H1 (cell line): ENCODE data around the gene ITSN1. TPM values are rescaled to one million over a fixed set of nuclear protein-coding genes. Genes with fewer than 3 reads are reported as not detected.

Experiments
- CTCF ChIA-PET: fragments of 300-600 bp; sonication (Branson Sonifier 250); formaldehyde crosslinking; loops from one replicate; lab custom pipeline; 2021; ENCODE audit not compliant: partially characterized antibody; lab: Charles Lee
- POLR2A ChIA-PET: fragments of 300-600 bp; sonication (Branson Sonifier 250); formaldehyde crosslinking; loops from one replicate; lab custom pipeline; 2021; ENCODE audit warnings: inconsistent platforms; ENCODE audit not compliant: partially characterized antibody; lab: Charles Lee
- DNase-seq, 2 experiments: peaks; one replicate each; pipeline versions ENCODE4 v3.0.0 to v3.0.0-alpha.2; 2010 to 2022; ENCODE audit warnings: low spot score in 2 of 2, low read depth in 1 of 2, mixed read lengths in 1 of 2
- FAIRE-seq: peaks from 2 replicates; lab custom pipeline; 2011; peaks lifted over from hg19 to GRCh38; lab: Jason Lieb, UNC
- H2AFZ ChIP-seq: 2 replicates; pipeline ENCODE4 v1.8.1; 2012; ENCODE audit warnings: low read length, inconsistent platforms
- H2AK5ac ChIP-seq: 2 replicates; pipeline ENCODE4 v1.6.1; 2013; ENCODE audit warnings: low read depth, low read length
- H2BK120ac ChIP-seq: replicated peaks from 2 replicates; pipeline ENCODE3; 2013; ENCODE audit warnings: low read depth, low read length, inconsistent platforms
- H2BK12ac ChIP-seq: 2 replicates; pipeline ENCODE4 v1.6.1; 2013; ENCODE audit warnings: low read depth, low read length
- H2BK15ac ChIP-seq: 2 replicates; pipeline ENCODE4 v1.6.1; 2013; ENCODE audit warnings: low read length
- H2BK20ac ChIP-seq: 2 replicates; pipeline ENCODE4 v1.6.1; 2013; ENCODE audit warnings: low read length
- H2BK5ac ChIP-seq: 2 replicates; pipeline ENCODE4 v1.6.1; 2013; ENCODE audit warnings: low read depth, low read length
- H3K14ac ChIP-seq: 2 replicates; pipeline ENCODE4 v1.6.1; 2013; ENCODE audit warnings: inconsistent platforms; ENCODE audit not compliant: insufficient read length
- H3K18ac ChIP-seq: 2 replicates; pipeline ENCODE4 v1.6.1; 2013; ENCODE audit warnings: low read length; ENCODE audit errors: extremely low read depth
- H3K23ac ChIP-seq: 2 replicates; pipeline ENCODE4 v1.6.1; 2013; ENCODE audit warnings: inconsistent platforms; ENCODE audit not compliant: insufficient read length
- H3K23me2 ChIP-seq: 2 replicates; pipeline ENCODE4 v1.6.1; 2013; ENCODE audit warnings: low read depth, low read length
- H3K27ac ChIP-seq: 2 replicates; pipeline ENCODE4 v1.6.1; 2011; ENCODE audit warnings: low read depth, low read length, inconsistent platforms
- H3K27me3 ChIP-seq, 4 experiments: replicated peaks in 1 of 4; 1 replicate in 1 of 4; 2 replicates in 3 of 4; pipeline versions ENCODE4 v1.6.1 to v1.8.1; 2011 to 2013; ENCODE audit warnings: low read length in 3 of 4, mild to moderate bottlenecking in 3 of 4, inconsistent platforms in 2 of 4, mixed read lengths in 2 of 4, moderate library complexity in 1 of 4; ENCODE audit not compliant: control insufficient read depth in 3 of 4, insufficient read depth in 3 of 4; ENCODE audit errors: extremely low read depth in 1 of 4
- H3K36me3 ChIP-seq, 4 experiments: 2 replicates each; pipeline versions ENCODE4 v1.6.1 to v1.8.1; 2011 to 2013; ENCODE audit warnings: mild to moderate bottlenecking in 4 of 4, low read length in 3 of 4, moderate library complexity in 2 of 4, control low read depth in 1 of 4, inconsistent platforms in 1 of 4; ENCODE audit not compliant: insufficient read depth in 4 of 4, control insufficient read depth in 2 of 4
- H3K4ac ChIP-seq: replicated peaks from 2 replicates; pipeline ENCODE3; 2013; ENCODE audit warnings: low read length, low read depth, mixed read lengths, inconsistent platforms; ENCODE audit not compliant: insufficient read length
- H3K4me1 ChIP-seq, 4 experiments: replicated peaks in 1 of 4; 1 replicate in 1 of 4; 2 replicates in 3 of 4; pipeline versions ENCODE4 v1.6.1 to v1.8.1; 2011 to 2013; ENCODE audit warnings: low read length in 3 of 4, inconsistent platforms in 2 of 4, mixed read lengths in 1 of 4; ENCODE audit not compliant: insufficient read depth in 4 of 4, control insufficient read depth in 3 of 4
- H3K4me2 ChIP-seq, 2 experiments: 2 replicates each; pipeline versions ENCODE4 v1.6.1 to v1.8.1; 2011 to 2013; ENCODE audit warnings: low read depth in 2 of 2, low read length in 2 of 2, control low read depth in 1 of 2, inconsistent platforms in 1 of 2, mild to moderate bottlenecking in 1 of 2; ENCODE audit not compliant: insufficient read depth in 1 of 2
- H3K4me3 ChIP-seq, 4 experiments: fragments of 200-600, 300-600 bp in 1 of 4; sonication (generic), shearing (Covaris generic), sonication (Bioruptor Twin) in 1 of 4; 2 replicates each; pipeline versions ENCODE4 v1.5.1 to v1.8.1; 2011 to 2016; ENCODE audit warnings: low read length in 4 of 4, low read depth in 3 of 4, control low read depth in 2 of 4, inconsistent platforms in 2 of 4, mild to moderate bottlenecking in 2 of 4, mixed read lengths in 1 of 4, moderate library complexity in 1 of 4; ENCODE audit not compliant: insufficient read depth in 2 of 4; ENCODE audit errors: extremely low read depth in 1 of 4
- H3K56ac ChIP-seq: replicated peaks from 2 replicates; pipeline ENCODE3; 2013; ENCODE audit warnings: low read depth, mild to moderate bottlenecking, mixed read lengths, low read length, inconsistent platforms; ENCODE audit not compliant: insufficient read length
- H3K79me1 ChIP-seq: 2 replicates; pipeline ENCODE4 v1.6.1; 2013; ENCODE audit warnings: low read depth, low read length, control low read depth
- H3K79me2 ChIP-seq, 2 experiments: 2 replicates each; pipeline versions ENCODE4 v1.6.1 to v1.8.1; 2012 to 2013; ENCODE audit warnings: low read length in 2 of 2, mild to moderate bottlenecking in 2 of 2, inconsistent platforms in 1 of 2; ENCODE audit not compliant: insufficient read depth in 2 of 2, control insufficient read depth in 1 of 2
- H3K9ac ChIP-seq, 4 experiments: replicated peaks in 1 of 4; 1 replicate in 1 of 4; 2 replicates in 3 of 4; pipeline versions ENCODE4 v1.6.1 to v1.8.1; 2011 to 2013; ENCODE audit warnings: low read depth in 3 of 4, low read length in 3 of 4, control low read depth in 2 of 4, mild to moderate bottlenecking in 2 of 4, moderate library complexity in 2 of 4, inconsistent platforms in 1 of 4; ENCODE audit errors: extremely low read depth in 1 of 4
- H3K9me3 ChIP-seq, 2 experiments: 2 replicates each; pipeline versions ENCODE4 v1.6.1 to v1.8.1; 2012 to 2013; ENCODE audit warnings: mild to moderate bottlenecking in 2 of 2, moderate library complexity in 2 of 2, control low read depth in 1 of 2, inconsistent platforms in 1 of 2, low read depth in 1 of 2, low read length in 1 of 2, mixed read lengths in 1 of 2; ENCODE audit not compliant: insufficient read depth in 2 of 2
- H4K20me1 ChIP-seq, 2 experiments: replicated peaks in 1 of 2; 2 replicates each; pipeline versions ENCODE3 to v1.8.1; 2011 to 2013; ENCODE audit warnings: inconsistent platforms in 2 of 2, low read length in 2 of 2, mild to moderate bottlenecking in 1 of 2; ENCODE audit not compliant: insufficient read depth in 2 of 2, control insufficient read depth in 1 of 2
- H4K5ac ChIP-seq: 2 replicates; pipeline ENCODE4 v1.6.1; 2013; ENCODE audit warnings: low read length, low read depth, mixed read lengths, inconsistent platforms; ENCODE audit not compliant: insufficient read length
- H4K8ac ChIP-seq: 2 replicates; pipeline ENCODE4 v1.8.0; 2013; ENCODE audit warnings: mild to moderate bottlenecking, moderate library complexity, low read length, inconsistent platforms; ENCODE audit not compliant: insufficient read depth; ENCODE audit errors: extremely low read depth
- H4K91ac ChIP-seq: replicated peaks from 2 replicates; pipeline ENCODE3; 2013; ENCODE audit warnings: low read length, mixed read lengths, inconsistent platforms; ENCODE audit not compliant: insufficient read length
- WGBS, 2 experiments: shearing (Covaris generic) in 1 of 2; methylation state at CpG; one replicate each; pipeline versions ENCODE4 v1.1.6 to v1.1.7; 2013 to 2015; ENCODE audit warnings: low lambda C conversion rate in 2 of 2, mixed read lengths in 2 of 2, inconsistent platforms in 1 of 2, low coverage in 1 of 2, missing lambda C conversion rate in 1 of 2; ENCODE audit not compliant: insufficient replicate concordance in 2 of 2, insufficient coverage in 1 of 2, insufficient read length in 1 of 2; ENCODE audit errors: extremely low coverage in 1 of 2, missing lambda C conversion rate in 1 of 2; 5-methylcytosine and 5-hydroxymethylcytosine counted together
- polyA plus RNA-seq, 7 experiments: library from polyadenylated mRNA; depleted of rRNA in 3 of 7; stranded (reverse) in 5 of 7; unstranded in 2 of 7; fragments of >200 nt in 5 of 7; fragments of 200-250 nt in 2 of 7; gene quantifications; 1 replicate in 5 of 7; 2 replicates in 1 of 7; 4 replicates in 1 of 7; pipeline versions ENCODE4 v1.2.1 to v1.2.3, GENCODE V29; 2011 to 2013; ENCODE audit warnings: missing spikeins in 2 of 7, mixed read lengths in 2 of 7
- total RNA-seq: library from RNA; stranded (reverse); fragmentation: NEBNext Ultra II Directional; extraction: Animal tissue kit (Norgen Biotek cat#: 25700); gene quantifications from 2 replicates; pipeline ENCODE4 v1.2.1, GENCODE V29; 2021

ITSN1 gene
- total and polyA plus RNA-seq, 2 of the 8 experiments (the other 6 are each of a cell fraction or from before 2014, with no cell fraction given), result 60.8 to 78.1 TPM

- POLR2A ChIA-PET, result no interaction called here
Measured at GRCh38 chr21:33660406-33660805, 18.1 kb downstream of the ITSN1 start.

More at GRCh38 chr21:33660406-33660805, 18.1 kb downstream of the ITSN1 start:
- Histone ChIP-seq H3K4me3 (no peak overlapping the region), H3K9ac (no peak overlapping the region), H3K18ac (no peak overlapping the region), H2BK15ac (no peak overlapping the region), H3K79me1 (peaks cover 9% of the 10 kb centered on the region), H3K23ac (no peak overlapping the region), H3K4ac (no peak overlapping the region), H4K8ac (no peak overlapping the region), H3K9me3 (no peaks in the 10 kb centered on the region), H4K5ac (no peak overlapping the region), H3K4me1 (peaks cover 0 to 9% (median 2%) of the 10 kb centered on the region in 4 experiments; a peak in 3 of 7 replicates), H4K91ac (no peak overlapping the region), H2BK120ac (no peak overlapping the region), H2BK20ac (no peak overlapping the region), H3K27me3 (no peaks in the 10 kb centered on the region), H3K56ac (no peak overlapping the region), H3K79me2 (peaks cover 26 to 97% of the 10 kb centered on the region in 2 experiments), H3K14ac (no peak overlapping the region), H3K27ac (no peak overlapping the region), H2AFZ (no peak overlapping the region), H2AK5ac (no peak overlapping the region), H2BK12ac (no peak overlapping the region), H2BK5ac (no peak overlapping the region), H4K20me1 (peaks cover 6 to 22% of the 10 kb centered on the region in 2 experiments), H3K23me2 (no peaks in the 10 kb centered on the region), H3K4me2 (no peak overlapping the region), H3K36me3 (no peaks in the 10 kb centered on the region)
- 94% methylated on average over 1 of the region's 1 CpG; no CpG with 5 or more reads in 1 of the 2 experiments for WGBS, 2 experiments
- FAIRE-seq, result no peak
- DNase-seq, result no peak
- CTCF ChIA-PET, result no interaction called here
